ENCODE data around the gene ITCH.
A peak's percentile ranks its signal among the peaks of the same experiment; 100 is the strongest.

Gene ITCH

DNA sequence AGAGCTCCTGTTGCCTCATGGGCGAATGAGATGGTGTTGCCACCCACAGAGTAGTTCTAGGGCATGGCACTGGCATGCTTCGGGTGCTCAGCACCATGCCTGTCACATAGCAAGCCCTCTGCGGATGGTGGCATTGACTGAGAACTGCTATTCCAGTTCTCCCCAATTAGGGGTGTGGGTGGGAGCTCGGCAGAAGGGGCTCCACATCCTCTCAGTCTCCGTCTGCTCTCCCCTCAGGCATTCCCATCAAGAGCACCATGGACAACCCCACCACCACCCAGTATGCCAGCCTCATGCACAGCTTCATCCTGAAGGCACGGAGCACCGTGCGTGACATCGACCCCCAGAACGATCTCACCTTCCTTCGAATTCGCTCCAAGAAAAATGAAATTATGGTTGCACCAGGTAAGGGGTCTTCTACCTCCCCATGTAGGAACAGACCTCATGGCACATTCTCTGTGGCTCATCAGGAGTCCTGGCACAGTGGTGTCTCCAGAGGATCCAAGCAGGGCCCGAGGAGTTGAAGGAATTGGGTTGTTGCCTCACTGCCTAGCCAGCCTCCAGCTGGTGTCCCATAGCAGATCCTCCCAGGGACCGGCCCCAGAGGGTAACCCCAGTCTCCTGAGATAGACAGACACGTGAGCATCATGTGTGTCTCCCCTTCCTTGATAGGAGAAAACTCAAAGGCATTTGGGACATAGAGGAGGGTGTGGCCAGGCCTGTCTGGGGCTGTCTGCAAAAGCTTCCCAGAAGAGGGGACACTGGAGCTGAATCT lies 171.5 kb downstream of the ITCH start:
- DNase-seq (ENCODE audit: low spot score): no peak

DNA sequence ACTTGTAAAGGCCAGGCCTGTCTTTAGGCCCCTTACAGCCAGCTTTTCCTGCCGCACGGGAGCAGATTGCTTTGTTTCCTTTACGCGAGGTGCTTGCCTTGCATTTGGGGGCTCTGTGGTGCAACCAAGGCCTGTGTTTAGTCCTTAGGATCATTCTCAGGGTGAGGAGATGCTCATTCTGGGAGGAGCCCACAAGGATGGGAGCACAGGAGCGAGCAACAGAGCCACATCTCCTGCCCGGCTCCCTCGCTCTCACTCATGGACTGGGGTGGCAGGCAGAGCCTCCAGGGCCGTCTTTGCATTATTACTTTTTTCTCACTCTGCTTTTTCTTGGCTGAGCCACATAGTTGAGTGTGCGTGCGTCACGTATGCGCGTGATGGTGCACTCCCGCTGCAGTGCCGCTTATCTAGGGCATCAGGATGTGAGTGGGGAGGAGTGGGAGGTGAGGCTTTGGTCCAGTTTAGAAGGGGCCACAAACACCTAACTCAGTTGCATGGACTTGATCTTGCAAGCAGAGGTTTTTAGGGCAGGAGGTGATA lies 172.3 kb downstream of the ITCH start:
- DNase-seq (ENCODE audit: low spot score): no peak

DNA sequence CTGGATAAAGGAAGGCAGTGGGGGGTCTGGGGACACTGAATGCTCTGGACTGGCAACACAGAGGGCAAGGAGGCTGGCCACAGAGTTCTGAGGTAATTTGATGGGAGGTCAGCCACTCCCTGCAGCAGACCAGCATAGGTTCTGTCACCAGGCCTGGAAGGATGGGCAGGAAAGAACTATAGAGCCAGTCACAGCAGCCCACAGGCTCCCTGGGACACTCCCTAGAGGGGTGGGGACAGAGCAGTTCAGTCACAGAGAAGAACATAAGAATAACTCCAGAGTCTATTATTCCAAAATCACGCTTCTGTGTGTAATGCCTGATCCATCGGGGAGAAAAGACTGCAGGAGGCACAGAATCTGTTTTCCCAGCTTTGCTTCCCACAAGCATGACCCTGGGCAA lies 172.8 kb downstream of the ITCH start:
- DNase-seq (ENCODE audit: low spot score): no peak

DNA sequence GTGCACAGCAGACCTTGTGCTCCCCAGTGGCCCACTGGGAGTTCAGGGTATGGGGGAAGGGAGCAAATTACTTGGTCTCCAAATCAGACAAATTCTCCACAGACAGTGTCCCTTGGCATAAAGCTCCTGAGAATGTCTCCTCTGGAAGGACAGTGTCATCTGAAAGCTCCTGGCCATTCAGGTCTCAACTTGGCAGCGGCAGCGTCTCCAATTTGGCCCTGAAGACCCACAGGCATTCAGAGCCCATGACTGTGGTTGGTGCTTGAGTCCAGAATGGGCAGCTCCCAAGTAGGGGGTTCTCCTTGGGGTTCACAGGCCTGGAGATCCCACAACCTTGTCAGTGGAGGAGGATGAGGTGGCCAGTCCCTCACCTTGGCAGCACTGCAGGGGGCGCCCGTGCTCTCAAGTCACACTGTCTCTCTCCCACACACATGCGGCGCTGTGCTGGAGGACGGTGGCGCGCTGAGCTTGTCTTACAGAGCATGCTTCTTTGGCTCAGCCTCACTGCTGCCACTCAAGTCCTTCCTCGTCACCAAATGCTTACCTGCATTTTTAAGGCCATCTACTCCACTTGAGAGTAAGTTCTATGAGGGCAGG lies 173.8 kb downstream of the ITCH start:
- DNase-seq (ENCODE audit: low spot score): no peak

DNA sequence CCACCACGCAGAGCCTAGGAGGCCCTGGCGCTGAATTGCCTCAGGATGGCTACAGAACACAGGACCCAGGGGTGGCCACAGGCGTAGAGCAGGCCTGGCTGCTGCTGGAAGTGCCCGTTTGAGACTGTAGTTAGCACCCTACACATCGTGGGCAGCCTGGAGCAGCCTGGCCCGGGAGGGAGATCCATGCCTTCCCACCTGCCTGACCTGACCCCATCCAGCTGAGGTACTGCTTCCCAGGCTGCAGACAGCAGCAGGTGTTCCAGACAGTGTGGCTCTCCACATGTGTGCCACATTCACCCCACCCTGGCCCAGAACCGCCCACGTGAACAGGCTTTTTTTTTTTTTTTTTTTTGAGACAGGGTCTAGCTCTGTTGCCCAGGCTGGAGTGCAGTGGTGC lies 174.6 kb downstream of the ITCH start:
- no peak for DNase-seq (ENCODE audit: low spot score)

DNA sequence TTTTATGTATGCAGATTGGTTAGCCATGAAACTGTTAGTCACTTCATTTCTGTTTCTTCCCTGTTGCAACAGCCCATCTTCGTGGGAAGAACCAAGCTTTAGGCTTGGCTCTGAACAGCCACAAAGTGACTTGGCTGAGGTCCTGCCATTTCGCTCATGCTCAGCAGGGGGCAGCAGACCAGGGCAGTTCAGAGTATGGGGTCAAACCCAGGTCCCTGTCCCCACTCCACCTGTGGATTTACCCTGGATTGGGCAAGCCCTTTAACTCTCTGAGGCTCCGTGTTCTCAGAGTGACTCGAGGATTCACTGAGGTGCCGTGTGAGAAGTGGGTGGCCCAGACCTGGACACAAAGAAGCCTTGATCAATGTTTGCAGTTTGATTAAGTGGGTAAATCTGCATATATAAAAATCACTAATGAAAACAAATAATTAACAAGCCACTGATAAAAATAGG lies 175.6 kb downstream of the ITCH start:
- peak; percentile 66 for DNase-seq (ENCODE audit: low spot score)

DNA sequence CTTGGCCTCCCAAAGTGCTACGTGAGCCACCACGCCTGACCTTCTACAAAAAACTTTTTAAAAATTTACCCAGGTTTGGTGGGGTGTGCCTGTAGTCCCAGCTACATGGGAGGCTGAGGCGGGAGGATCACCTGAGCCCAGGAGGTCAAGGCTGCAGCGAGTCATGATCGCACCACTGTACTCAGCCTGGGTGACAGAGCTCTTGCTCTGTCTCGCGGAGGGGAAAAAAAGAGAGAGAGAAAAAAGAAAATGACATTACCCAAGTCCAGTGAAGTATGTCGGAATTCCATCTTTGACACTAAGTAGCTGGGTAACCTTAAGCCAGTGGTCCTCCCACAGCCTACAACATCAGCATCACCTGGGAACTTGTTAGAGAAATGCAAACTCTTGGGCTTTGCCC lies 176.7 kb downstream of the ITCH start:
- no peak for DNase-seq (ENCODE audit: low spot score)

DNA sequence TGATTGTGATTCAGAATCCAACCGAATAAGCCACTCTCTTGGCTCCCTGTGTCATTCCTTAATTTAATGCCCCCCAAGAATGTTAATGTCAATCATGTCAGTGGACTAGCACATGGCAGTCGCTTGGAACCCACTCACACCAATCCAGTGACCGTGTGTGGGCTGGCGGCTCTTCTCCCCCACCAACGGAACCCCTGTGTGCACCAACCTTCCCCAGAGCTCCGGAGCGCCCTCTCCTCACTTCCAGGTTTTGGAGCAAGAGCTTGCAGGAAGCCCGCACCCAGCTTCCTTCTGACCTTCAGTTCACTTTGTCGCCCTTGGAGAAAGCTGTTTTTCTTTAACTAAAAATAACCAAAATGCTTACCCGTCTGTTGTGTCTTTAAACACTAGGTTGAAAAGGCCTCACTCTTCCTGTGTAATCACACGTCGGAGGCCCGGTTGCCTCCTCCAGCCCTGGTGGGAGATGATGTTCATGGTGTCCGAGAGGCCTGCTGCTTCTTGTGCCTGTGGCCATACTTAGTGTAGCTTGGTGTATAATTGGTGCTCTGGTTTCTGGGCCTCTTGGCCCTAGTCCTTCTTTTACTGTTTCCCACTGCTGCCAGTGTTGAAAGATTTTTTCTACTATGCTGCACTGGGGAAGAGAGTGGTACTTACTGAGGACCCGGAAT lies 177.7 kb downstream of the ITCH start:
- DNase-seq (ENCODE audit: low spot score): no peak

DNA sequence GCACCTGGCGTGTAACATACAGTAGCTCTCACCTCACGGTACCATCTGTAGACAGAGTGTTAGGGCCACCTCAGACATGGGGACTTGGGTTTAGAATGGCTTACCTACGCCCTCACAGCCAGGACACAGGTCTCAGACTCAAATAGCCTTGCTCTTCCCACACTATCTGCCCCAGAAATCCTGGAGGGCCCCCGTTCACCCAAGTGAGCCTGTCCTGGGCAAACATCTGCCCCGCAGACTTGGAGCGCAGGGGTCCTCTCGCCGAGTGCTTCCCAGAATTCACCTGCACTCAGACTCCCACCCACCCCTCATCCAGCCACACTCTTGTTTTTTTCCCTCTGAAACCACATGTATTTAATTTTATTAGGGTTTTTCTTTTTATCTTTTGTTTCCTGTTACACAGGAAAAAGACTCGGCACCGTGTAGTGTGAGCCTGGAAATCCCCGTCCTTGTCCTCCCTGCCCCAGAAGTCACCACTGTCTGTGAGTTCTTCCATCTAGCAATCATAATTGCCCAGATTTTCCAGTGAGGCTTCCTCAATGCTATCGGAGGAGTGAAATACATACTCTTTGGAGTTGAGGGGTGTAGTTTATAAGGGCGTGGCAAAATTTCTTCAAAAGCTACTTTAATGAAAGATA lies 178.3 kb downstream of the ITCH start:
- DNase-seq (ENCODE audit: low spot score): no peak

DNA sequence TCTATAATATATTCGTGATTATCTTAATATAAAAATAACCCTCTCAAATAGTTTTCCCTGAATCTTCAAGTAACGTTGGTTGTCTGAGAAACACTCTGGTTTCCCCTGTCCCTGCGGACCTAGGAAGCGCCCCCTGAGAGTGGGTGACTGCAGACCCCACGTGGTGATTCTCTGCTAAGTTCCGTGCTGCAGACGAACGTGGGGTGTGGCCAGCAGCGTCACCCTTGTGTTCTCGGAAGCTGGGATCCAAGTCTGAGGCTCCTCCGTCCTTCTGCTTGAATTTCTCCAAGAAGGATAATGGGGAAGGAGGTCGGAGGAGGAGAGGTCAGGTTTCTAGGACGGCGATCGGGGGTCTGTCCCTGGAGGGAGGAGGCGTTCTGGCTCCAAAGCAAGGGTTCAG lies 178.8 kb downstream of the ITCH start:
- no peak for DNase-seq (ENCODE audit: low spot score)

DNA sequence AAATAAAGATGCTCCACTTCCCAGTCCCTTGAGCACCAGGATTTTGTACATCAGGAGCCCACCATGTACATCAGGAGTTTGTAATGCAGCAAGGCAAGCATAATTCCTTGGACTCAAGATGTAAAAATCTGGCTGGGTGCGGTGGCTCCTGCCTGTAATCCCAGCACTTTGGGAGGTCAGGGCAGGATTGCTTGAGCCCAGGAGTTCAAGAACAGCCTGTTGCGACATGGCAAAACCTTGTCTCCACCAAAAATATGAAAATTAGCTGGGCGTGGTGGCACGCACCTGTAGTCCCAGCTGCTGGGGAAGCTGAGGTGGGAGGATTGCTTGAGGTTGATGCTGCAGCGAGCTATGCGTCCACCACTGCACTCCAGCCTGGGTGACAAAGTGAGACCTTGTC lies 179.4 kb downstream of the ITCH start:
- DNase-seq (ENCODE audit: low spot score): no peak

DNA sequence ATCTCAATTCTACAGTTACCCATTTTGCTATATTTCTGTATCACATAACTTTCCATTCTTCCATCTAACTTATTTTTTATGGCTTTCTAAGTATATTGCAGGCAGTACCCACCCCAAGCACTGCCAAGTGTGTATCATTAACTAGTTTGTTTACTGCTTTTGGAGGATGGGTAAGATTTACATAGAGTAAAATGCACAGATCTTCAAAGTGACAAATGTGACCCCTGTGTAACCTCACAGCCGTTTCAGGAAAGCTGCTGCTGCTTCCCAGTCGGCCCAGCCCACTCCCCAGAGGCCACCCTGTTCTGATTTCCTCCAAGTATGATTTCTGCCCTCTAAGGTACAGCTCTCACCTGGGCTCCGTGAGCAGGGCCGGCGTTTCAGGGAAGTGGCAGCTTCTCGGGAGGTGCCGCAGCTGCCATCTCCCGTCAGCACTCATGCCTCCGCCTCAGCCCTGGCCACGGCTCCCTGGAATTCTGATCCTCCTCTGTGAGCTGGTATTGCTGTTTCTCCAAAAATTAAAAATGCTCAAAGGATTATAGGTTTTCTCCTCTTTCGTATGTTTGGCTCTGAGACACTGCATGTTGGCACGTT lies 180.5 kb downstream of the ITCH start:
- no peak for DNase-seq (ENCODE audit: low spot score)

DNA sequence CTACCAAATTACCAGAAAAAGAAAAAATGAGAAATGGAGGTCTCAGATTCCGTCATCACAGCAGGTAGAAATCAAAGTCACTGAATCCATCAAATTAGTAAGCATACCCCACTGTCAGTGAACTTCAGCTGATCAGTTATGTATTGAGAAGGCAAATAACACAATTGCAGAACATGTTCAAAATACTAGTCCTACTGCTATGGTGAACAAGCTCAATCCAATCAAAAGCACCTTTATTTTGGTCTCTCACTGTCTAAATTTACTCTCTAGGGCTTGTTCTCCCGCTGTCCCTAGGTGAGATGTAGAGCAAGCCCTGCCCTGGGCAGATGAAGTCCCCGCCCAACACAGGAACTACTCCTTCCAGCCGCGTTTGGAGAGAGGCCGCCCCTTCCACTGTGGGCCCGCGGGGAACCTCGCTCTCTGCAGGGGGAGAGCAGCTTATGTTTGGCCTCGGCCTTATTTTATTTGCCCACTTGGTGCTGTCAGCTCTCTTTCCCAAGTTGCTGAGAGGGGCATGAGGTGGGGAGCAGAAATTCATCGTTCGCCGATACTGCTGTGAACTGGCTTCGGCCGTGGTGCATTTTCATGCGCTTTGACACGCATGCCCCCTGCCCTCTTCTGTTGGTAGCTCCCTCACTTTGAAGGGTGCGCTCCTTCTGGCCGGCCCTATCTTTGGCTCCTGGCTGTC lies 181.2 kb downstream of the ITCH start:
- DNase-seq (ENCODE audit: low spot score): no peak

DNA sequence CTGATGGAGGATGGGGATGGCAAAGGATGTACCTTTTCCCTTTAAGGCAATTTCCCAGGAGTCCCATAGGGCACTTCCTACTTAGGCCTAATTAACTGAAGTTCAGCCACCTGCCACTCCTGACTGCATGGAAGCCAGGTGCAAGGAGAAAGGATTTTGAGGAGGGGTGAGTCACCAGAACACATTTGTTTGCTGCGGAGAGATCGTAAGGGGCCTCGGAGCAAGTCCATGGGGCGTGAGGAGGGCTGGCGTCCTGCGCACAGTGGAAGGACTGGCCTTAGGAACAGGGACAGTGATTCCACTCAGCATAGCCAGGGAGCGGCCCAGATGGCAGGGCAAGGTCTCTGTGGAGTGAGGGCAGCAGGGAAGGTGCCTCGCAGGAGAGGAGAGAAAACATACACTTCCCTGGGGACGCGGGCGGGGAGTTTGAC lies 183.7 kb downstream of the ITCH start:
- no peak for DNase-seq (ENCODE audit: low spot score)

DNA sequence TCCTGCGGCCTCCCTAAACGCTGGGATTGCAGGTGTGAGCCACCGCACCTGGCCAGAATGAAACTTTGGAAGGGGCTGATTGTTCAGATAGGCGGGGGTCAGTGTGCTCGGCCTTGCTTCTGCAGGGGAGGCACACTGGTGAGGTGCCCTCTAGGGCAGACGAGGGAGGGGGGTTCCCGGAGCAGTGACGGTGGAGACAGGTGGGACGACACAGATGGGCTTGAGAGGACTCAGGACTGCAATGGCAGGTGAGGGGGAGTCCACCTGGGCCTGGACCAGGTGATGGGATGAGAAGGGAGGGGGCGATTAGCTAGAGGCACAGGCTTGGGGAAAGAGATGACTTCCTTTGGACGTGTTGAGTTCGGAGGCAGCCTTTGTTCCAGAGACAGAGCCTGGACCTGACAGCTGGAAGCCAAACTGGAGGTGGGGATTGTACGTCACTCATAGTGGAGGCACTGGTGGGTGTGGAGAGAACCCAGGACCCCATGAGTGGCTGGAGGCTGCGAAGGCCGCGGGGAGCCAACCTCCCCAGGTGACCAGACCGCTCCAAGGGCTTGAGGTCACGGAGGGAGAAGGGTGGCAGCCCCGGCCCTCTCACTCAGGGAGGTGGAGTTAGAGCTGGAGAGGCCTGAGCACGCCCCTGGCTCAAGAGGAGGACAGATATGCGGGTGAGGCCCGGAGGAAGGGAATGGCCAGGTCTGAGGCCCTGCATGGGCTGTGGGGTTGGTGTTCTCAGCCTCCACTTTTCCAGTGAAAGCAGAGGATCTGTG lies 185.0 kb downstream of the ITCH start:
- no peak for DNase-seq (ENCODE audit: low spot score)

DNA sequence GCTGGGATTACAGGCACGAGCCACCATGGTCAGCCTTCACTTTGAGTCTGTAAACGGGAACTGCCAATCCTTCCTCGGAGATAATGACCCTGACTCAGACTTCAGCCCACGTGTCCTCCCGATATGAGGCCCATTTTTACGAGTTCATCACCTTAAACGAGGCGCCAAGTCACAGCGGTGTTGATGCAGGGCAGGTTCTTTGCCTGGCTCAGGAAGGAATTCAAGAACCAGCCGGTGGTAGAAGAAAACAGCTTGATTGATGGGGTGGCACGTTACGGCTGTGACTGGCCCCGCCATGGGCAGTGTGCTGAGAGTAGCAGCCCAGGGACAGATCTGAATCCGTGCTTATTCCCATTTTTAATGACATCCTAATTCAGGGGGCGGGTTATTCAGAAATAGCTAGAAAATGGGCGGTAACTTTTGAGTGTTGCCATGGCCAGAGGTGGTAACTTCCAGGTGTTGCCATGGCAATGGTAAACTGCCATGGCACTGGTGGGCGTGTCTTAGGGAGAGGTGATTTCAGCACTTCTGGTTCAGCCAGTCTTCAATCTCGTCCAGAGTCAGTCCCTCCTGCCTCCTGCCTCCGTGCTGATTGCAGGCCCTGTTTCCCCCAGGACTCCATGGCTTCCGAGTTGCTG lies 186.3 kb downstream of the ITCH start:
- no peak for DNase-seq (ENCODE audit: low spot score)

DNA sequence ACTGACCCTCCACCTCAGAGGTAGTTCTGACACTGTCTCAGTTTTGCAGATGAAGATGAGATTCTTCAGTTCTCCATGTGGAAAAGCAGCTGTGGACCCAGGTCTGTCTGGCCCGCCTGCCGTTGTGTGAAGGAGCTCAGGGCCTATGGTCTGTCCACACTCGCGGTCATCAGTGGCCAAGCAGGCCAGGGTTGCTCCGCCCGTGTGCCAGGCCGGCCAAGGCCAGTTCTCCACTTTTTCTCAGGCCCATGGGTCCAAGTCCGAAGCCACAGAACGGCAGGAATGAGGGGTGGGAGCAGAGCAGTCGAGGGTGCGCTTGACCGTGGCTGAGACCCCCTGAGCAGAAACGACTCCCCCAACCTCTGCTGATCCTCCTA lies 186.8 kb downstream of the ITCH start:
- no peak for DNase-seq (ENCODE audit: low spot score)

DNA sequence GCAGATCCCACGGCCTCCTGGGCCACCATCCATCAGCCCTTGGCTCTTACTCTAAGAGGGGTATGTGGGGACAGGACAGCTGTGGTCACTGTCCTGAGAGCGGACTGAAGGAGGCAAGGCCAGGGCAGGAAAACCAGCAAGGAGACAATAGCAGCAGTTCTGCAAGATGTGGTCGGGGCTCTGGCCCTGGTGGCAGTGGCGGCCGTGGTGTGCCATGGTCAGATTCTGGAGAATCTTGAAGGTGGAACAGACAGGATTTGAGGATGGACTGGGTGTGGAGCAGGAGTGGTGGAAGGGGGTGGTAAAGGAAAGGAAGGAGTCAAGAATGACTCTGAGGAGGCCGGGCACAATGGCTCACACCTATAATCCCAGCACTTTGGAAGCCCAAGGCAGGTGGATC lies 189.5 kb downstream of the ITCH start:
- DNase-seq (ENCODE audit: low spot score): no peak

DNA sequence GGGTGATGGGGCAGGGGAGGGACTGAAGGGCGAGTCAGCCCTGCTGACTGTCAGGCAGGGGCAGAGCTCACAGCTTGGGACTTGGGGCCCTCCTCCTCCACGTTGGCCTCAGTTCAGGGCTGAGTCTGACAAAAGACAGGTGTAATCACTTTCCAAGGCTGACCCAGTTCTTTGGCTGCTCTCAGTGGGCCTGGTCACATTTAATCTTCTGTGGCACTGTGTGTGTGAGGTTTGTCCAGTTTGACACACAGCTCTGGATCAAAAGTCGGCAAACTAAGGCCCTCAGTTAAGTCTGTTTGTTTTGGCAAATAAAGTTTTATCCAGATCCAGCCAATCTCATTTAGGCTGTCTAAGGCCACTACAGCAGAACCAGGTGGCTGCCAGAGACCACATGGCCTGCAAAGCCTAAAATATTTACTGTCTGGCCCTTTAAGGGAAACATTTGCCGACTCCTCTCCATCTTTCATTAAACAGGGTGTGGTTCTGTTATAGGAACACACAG lies 190.3 kb downstream of the ITCH start:
- DNase-seq (ENCODE audit: low spot score): no peak

DNA sequence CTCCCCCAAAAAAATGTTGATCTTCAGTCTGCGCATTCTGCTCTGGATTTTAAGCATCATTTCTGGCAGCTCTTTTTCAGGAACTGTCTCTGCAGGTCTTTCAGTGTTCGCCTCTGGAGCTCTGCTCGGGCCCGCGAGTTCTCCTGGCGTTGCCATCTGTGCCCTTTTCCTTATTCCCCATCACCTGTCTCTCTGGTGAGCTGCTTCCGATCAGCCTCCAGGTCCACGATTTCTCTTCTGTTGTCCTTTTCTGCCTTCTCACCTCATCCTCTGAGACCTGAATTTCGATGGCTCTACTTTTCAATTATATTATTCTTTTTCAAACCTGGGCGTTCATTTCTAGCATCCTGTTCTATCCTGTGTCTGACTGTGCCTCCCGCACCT lies 194.9 kb downstream of the ITCH start:
- no peak for DNase-seq (ENCODE audit: low spot score)
